ENCODE data around the gene EEA1.

EEA1 gene

GRCh38 chr12:92927436-92928281 is 1.4 kb downstream of the EEA1 start:
- no peak for TF ChIP-seq CTCF (IDR thresholded peaks at IDR 0.05; ENCODE audit: low read depth, low read length)
- H3K4me3 ChIP-seq (replicated peaks in 1 of 2; ENCODE audit: low read depth in 2 of 2, low read length in 2 of 2), result peak overlapping the region; percentile 72 to 75
- DNase-seq (ENCODE audit: low read depth in 2 of 2), result peak; percentile 81 to 82

DNA sequence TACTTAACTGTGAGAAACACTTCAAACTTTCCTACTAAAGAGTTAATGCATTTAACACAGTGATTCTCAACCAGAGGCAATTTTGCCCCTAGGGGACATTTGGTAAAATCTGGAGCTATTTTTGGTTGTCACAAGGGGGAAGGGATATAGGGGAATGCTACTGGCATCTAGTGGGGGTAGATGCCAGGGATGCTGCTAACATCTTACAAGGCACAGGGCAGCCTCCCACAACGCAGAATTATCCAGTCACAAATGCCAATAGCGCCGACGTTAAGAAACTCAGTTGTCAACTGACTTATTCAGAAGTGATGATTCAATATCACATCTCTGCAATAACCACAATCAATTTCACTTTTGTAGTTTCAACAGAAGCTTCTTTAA is 2.0 kb downstream of the EEA1 start:
- H3K4me3 ChIP-seq (replicated peaks in 1 of 2; ENCODE audit: low read depth in 2 of 2, low read length in 2 of 2), result peak overlapping the region; percentile 72 to 75
- peak; percentile 16 for TF ChIP-seq CTCF (IDR thresholded peaks at IDR 0.05; ENCODE audit: low read depth, low read length)
- peak; percentile 63 to 65 for DNase-seq (ENCODE audit: low read depth in 2 of 2)

- H3K4me3 ChIP-seq (replicated peaks in 1 of 2; ENCODE audit: low read depth in 2 of 2, low read length in 2 of 2), result peak overlapping the region; percentile 19 to 75
- TF ChIP-seq CTCF (IDR thresholded peaks at IDR 0.05; ENCODE audit: low read depth, low read length), result no peak
- no peak for DNase-seq (ENCODE audit: low read depth in 2 of 2)
Measured at GRCh38 chr12:92926549-92926948, 2.5 kb downstream of the EEA1 start.

DNA sequence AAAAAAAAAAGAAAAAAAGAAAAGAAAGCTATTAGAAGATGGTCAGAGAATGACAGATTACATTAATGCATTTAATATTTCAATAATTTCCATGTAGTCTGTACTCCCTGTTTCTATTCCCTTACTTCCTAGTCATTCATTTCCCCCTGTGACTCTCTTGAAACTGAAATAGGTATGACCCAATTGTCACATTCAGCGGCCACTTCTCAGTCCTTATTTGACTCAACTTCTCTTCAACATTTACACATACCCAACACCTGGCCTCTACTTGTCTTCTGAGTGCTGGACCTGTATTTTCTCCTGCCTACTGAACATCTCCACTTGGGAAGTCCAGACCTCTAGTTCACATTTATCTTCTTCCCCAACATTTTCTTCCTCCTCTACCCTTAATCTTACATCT is 7.2 kb downstream of the EEA1 start:
- TF ChIP-seq CTCF (IDR thresholded peaks at IDR 0.05; ENCODE audit: low read depth, low read length), result no peak
- no peak overlapping the region for H3K4me3 ChIP-seq (replicated peaks in 1 of 2; ENCODE audit: low read depth in 2 of 2, low read length in 2 of 2)
- DNase-seq (ENCODE audit: low read depth in 2 of 2), result no peak

DNA sequence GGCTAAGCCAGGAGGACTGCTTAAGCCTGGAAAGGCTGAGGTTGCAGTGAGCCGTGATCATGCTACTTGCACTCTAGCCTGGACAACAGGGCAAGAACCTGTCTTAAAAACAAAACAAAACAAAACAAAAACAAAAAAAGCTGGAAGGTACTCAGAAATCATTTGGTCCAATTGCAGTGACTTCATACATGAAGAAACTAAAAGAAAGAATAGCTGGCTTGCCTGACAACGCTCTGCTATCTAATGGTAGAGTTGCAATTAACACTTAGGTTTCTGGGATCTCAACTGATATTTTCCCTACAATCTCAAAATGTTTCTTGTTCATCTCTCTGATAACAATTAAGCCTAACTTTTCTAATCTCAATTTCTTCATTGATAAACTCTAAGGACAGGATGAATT is 13.7 kb downstream of the EEA1 start:
- no peak overlapping the region for H3K4me3 ChIP-seq (replicated peaks in 1 of 2; ENCODE audit: low read depth in 2 of 2, low read length in 2 of 2)
- no peak for DNase-seq (ENCODE audit: low read depth in 2 of 2)
- TF ChIP-seq CTCF (IDR thresholded peaks at IDR 0.05; ENCODE audit: low read depth, low read length), result no peak

GRCh38 chr12:92914170-92914569 is 14.9 kb downstream of the EEA1 start:
- TF ChIP-seq CTCF (IDR thresholded peaks at IDR 0.05; ENCODE audit: low read depth, low read length), result no peak
- no peak for DNase-seq (ENCODE audit: low read depth in 2 of 2)

More at GRCh38 chr12:92914170-92914569, 14.9 kb downstream of the EEA1 start:
- no peak overlapping the region for H3K4me3 ChIP-seq (replicated peaks in 1 of 2; ENCODE audit: low read depth in 2 of 2, low read length in 2 of 2)
